Parathyroid adenoma (tissue), 2 donors: Measurements from ENCODE around the gene TPPP.

ENCODE experiments used
- H2AFZ ChIP-seq: fragments of 300-600 bp; sonication (generic); one replicate; pipeline ENCODE4 v1.7.0; 2017; ENCODE audit warnings: antibody characterized with exemption, mild to moderate bottlenecking
- H3K27ac ChIP-seq: fragments of 300-600 bp; sonication (generic); one replicate; pipeline ENCODE4 v1.7.0; 2017
- H3K27me3 ChIP-seq: fragments of 300-600 bp; sonication (generic); one replicate; pipeline ENCODE4 v1.7.0; 2017; ENCODE audit warnings: low read length; ENCODE audit not compliant: control insufficient read depth, insufficient read depth
- H3K36me3 ChIP-seq: fragments of 300-600 bp; sonication (generic); one replicate; pipeline ENCODE4 v1.7.0; 2017; ENCODE audit warnings: low read length; ENCODE audit not compliant: control insufficient read depth, insufficient read depth
- H3K4me1 ChIP-seq: fragments of 300-600 bp; sonication (generic); one replicate; pipeline ENCODE4 v1.7.0; 2017; ENCODE audit warnings: control low read depth
- H3K4me2 ChIP-seq: fragments of 300-600 bp; sonication (generic); one replicate; pipeline ENCODE4 v1.7.0; 2017; ENCODE audit warnings: low read length
- H3K4me3 ChIP-seq: fragments of 300-600 bp; sonication (generic); one replicate; pipeline ENCODE4 v1.7.0; 2017; ENCODE audit warnings: low read depth, low read length
- H3K79me2 ChIP-seq: fragments of 300-600 bp; sonication (generic); one replicate; pipeline ENCODE4 v1.7.0; 2017; ENCODE audit warnings: control low read depth
- H3K9ac ChIP-seq: fragments of 300-600 bp; sonication (generic); one replicate; pipeline ENCODE4 v1.7.0; 2017; ENCODE audit warnings: mild to moderate bottlenecking
- H3K9me3 ChIP-seq: fragments of 300-600 bp; sonication (generic); one replicate; pipeline ENCODE4 v1.7.0; 2017; ENCODE audit warnings: low read length; ENCODE audit not compliant: control insufficient read depth
- TF ChIP-seq, protein P1 (sequence below): fragments of 300-600 bp; sonication (generic); IDR thresholded peaks from one replicate; pipeline ENCODE4 v1.7.0; 2017; ENCODE audit warnings: antibody characterized with exemption, mild to moderate bottlenecking
- donor health status: primary hyperparathyroidism.

Gene TPPP

DNA sequence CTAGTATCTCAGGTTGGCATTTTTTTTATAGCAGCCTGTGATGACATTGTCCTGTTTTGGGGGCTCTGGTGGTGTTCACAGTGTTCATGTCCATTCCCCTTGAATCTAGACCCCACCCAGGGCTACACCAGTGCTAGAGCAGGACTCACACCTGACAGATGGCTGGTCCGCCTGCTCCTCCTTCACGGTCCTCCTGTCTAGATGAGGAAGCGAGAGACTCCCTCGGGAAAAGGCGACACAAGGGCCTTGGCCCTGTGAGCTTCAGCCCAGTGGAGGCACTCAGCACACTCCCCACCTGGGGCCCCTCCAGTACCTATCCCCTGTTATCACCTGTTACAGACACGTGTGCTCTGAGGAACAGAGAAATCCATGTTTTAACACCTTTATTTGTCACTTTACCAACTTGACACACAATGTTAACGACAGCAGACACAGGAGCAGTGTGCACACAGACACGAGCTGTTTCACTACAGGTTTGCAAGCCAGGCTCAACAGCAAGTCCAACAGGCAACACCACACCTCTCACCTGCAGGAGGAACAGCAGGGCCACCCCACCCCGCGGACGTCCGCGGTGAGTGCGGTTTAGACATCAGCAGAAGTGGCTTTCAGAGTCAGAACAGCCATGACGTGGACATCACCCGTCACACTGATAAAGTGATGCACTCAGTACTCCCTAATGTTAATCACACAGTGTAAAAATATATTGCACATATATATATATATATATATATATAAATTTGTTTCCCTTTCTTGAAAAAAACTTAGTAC, 33.5 kb downstream of the TPPP start:
- Histone ChIP-seq H2AFZ (no peak overlapping the region), H3K79me2 (no peaks in the 10 kb centered on the region), H3K36me3 (no peaks in the 10 kb centered on the region), H3K9me3 (no peaks in the 10 kb centered on the region), H3K4me2 (no peak overlapping the region), H3K27me3 (no peaks in the 10 kb centered on the region), H3K9ac (no peak overlapping the region), H3K4me1 (no peaks in the 10 kb centered on the region), H3K4me3 (no peak overlapping the region), H3K27ac (no peak overlapping the region)
- TF ChIP-seq, protein P1, sequence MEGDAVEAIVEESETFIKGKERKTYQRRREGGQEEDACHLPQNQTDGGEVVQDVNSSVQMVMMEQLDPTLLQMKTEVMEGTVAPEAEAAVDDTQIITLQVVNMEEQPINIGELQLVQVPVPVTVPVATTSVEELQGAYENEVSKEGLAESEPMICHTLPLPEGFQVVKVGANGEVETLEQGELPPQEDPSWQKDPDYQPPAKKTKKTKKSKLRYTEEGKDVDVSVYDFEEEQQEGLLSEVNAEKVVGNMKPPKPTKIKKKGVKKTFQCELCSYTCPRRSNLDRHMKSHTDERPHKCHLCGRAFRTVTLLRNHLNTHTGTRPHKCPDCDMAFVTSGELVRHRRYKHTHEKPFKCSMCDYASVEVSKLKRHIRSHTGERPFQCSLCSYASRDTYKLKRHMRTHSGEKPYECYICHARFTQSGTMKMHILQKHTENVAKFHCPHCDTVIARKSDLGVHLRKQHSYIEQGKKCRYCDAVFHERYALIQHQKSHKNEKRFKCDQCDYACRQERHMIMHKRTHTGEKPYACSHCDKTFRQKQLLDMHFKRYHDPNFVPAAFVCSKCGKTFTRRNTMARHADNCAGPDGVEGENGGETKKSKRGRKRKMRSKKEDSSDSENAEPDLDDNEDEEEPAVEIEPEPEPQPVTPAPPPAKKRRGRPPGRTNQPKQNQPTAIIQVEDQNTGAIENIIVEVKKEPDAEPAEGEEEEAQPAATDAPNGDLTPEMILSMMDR: no peak

DNA sequence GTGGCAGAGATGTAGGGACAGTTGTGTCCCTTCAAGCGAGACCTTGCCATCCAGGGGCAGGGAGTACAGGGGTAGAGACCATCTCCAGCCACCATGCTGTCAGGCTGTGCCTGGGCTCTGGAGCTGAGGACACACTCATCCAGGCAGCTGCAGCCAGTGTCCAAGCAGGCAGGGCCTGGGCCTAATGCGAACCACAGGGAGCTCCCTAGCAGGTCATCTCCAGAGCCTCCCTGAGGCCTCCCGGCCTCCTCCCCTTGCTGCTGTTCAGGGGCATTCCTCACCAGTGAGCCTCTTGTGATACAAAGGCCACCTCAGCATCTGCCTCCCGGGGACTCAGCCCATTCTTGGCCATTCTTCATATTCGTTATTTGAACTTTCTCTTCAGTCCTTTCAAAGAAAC, 35.0 kb downstream of the TPPP start:
- TF ChIP-seq, protein P1: no peak
- Histone ChIP-seq H3K36me3 (no peaks in the 10 kb centered on the region), H3K4me2 (no peak overlapping the region), H3K9ac (no peak overlapping the region), H3K9me3 (no peaks in the 10 kb centered on the region), H3K4me1 (no peaks in the 10 kb centered on the region), H3K27me3 (no peaks in the 10 kb centered on the region), H3K79me2 (no peaks in the 10 kb centered on the region), H3K4me3 (no peak overlapping the region), H3K27ac (no peak overlapping the region), H2AFZ (no peak overlapping the region)

DNA sequence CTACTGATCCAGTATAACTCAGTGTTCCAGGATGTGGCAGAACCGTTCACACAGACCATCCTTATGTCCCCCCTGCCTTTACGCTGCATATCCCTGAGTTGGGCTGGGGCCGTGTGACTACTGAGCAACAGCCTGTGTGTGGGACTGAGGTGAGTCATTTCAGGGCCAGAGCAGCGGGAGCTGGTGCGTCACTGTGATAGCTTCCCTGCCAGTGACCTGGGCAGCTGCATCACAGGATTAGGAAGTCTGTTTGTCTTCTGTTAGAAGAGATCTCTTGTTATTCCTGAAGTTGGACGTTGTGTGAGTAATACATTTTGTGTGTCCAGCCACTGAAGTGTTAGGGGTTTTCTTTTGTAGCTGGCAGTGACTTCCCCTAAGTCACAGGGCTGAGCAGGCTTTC, 35.6 kb downstream of the TPPP start:
- Histone ChIP-seq H3K36me3 (no peaks in the 10 kb centered on the region), H3K9ac (no peak overlapping the region), H3K4me3 (no peak overlapping the region), H3K27me3 (no peaks in the 10 kb centered on the region), H3K79me2 (no peaks in the 10 kb centered on the region), H3K4me1 (no peaks in the 10 kb centered on the region), H3K4me2 (no peak overlapping the region), H3K27ac (no peak overlapping the region), H3K9me3 (no peaks in the 10 kb centered on the region), H2AFZ (no peak overlapping the region)
- TF ChIP-seq, protein P1: no peak

DNA sequence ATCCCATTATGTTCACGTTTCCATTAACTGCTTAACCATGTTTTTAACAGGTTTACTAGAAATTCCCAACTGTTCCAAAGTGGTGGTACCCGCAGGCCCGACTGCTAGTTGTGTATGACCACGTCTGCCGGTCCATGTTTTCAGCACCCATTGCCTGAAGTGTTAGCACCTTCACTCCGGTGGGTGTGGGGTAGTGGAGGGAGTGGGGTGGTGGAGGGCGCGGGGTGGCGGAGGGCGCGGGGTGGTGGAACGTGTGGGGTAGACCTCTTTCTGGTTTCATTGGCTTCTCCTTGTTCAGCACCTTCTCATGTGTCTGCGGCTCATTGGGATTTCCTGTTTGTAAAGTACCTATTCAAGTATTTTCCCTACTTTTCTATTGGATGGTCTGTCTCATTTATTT, 37.7 kb downstream of the TPPP start:
- Histone ChIP-seq H3K27ac (no peak overlapping the region), H3K9ac (no peak overlapping the region), H3K79me2 (no peaks in the 10 kb centered on the region), H2AFZ (no peak overlapping the region), H3K36me3 (no peaks in the 10 kb centered on the region), H3K4me2 (no peak overlapping the region), H3K4me1 (no peaks in the 10 kb centered on the region), H3K4me3 (no peak overlapping the region), H3K27me3 (no peaks in the 10 kb centered on the region), H3K9me3 (no peaks in the 10 kb centered on the region)
- TF ChIP-seq, protein P1: no peak
